ENCODE data around the gene SHQ1. TPM values are rescaled to one million over a fixed set of nuclear protein-coding genes. Genes with fewer than 3 reads are reported as not detected.
"Not testable (repeated sequence)": the region's sequence is repeated elsewhere in the genome, so short reads cannot be mapped to it uniquely, and the experiment has no call there.

Gene SHQ1
- total RNA-seq, 1 donor from 2014 or later, result 33.4 TPM

DNA sequence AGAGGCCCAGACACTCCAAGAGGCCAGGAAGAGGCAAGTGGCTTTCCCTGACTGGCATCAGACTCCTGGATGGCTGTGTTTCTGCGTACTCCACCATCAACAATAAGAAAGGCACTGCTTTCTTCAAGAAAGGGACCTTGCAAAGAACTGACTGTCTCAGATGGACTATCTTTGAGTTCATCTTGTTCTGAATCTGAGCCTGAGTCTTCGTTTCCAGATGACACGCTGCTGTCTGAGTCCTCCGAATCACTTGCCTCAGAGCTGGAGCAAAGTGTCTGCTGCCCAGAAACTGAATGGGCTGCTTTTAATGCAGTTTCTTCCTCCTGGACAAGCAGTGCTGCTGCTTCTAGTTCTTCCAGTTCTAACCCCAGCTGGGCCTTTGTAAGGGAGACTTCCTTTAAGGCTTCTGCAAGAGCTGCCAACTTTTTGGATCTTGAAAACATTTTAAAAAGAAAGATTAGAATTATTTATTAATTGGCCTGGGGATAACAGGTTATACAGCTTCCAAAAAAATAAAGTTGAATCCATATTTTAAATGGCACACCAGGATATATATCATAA lies 97.8 kb downstream of the SHQ1 start:
- DNase-seq (ENCODE audit: low read depth), result no peak

DNA sequence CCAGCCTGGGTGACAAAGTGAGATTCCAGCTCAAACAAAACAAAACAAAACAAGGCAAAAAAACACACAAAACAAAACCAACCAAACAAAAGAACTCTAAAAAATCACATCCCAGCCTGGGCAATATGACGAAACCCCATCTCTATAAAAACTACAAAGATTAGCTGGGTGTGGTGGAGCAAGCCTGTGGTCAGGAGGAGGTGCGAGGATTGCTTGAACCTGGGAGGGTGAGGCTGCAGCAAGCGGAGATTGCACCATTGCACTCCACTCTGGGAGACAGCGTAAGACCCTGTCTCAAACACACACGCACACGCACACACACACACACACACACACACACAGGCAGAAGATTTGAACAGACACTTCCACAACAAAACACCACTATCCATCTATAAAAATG lies 99.6 kb downstream of the SHQ1 start:
- no peak for DNase-seq (ENCODE audit: low read depth)

DNA sequence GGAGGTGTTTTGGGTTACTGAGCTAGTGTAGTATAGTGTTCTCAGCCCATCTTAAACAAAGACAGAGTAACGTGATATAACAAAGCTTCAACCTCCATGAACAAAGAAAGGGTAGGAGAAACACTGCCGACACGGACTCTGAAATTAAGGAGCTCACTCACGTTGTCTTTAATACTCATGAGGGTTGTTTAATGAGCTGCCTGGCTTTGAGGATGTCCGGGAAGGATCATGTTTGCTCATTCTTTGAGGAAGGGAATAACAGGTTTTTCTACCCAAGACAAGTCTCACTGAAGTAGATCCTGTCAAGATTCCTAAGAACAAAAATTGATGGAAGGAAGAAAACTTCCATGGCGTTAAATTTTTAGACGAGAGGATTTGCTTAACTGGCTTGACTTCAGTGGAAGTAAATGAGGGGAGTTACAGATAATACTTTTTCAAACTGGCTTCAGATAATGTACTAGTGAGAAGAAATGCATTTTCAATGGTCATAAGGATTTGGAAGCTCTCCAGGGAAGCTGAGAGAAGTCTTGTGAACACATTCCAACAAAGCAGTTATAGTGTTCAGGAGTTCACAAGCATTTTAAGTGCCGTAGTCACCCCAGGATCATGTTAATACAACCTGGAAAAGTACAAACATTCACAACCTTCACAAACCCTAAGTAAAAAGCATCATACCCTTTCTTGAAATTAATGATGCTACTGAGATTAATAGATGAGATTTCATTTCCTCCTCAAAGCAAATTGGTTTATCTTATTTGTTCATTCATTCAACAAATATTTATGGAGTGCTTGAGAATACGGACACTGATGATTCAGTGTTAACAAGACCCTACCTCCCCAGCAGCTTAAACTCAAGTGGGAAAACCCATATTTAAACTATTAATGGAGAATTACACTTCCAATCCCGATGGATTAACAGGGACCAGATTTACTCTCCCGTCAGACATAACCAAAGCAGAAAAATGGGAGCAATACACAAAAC lies 101.5 kb downstream of the SHQ1 start:
- DNase-seq (ENCODE audit: low read depth), result no peak

DNA sequence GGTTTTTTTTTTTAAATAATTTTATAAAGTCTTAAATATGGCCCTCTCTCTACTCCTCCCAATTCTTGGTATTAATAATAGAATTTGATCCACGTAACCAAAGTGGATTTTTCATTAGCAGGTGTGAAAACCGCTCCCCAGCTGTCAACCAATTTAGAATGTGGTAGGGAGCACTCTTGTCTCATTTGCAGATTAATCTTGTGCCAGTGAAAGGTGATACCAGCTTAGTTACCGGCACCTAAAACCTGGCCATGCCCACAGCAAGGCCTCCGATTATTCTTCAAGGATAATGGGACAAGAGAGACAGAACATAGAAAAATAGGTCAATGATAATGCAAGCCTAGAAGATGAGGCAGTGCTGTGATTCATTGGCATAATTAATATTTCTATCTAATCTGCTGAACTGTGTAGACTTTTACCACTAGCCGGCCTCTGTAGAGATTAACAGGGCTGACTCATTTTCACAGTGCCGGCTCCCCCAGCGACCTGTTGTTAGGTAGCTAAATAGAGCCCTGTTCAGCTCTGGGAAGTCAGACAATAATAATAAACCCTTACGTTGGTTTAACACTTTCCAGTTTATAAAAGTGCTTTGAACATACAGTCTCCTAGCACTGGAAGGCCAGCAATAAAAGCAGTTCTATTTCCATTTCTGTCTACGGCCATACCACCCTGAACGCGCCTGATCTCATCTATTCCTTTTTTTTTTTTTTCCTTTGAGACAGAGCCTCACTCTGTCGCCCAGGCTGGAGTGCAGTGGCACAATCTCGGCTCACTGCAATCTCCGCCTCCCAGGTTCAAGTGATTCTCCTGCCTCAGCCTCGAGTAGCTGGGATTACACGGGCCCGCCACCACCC lies 102.9 kb downstream of the SHQ1 start:
- peak; percentile 76 for DNase-seq (ENCODE audit: low read depth)

DNA sequence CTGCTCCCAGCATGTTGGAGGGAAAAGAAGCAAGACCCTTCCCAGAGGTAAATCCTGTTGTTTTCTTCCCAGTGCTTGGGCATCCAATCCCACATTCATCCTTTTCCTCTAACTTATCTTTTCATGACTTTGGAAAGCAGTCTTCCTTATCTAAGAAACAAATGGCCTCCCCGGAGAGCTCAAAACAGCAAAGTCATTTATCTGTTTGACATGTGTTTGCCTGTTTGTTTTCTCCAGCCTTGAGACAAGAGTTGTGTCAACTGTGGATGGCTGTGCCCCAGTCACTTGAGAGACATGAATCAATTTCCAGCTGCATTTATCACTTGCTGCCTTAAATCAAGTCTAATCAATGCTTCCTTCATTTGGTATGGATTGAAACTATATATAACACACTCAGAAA lies 103.9 kb downstream of the SHQ1 start:
- DNase-seq (ENCODE audit: low read depth), result no peak

DNA sequence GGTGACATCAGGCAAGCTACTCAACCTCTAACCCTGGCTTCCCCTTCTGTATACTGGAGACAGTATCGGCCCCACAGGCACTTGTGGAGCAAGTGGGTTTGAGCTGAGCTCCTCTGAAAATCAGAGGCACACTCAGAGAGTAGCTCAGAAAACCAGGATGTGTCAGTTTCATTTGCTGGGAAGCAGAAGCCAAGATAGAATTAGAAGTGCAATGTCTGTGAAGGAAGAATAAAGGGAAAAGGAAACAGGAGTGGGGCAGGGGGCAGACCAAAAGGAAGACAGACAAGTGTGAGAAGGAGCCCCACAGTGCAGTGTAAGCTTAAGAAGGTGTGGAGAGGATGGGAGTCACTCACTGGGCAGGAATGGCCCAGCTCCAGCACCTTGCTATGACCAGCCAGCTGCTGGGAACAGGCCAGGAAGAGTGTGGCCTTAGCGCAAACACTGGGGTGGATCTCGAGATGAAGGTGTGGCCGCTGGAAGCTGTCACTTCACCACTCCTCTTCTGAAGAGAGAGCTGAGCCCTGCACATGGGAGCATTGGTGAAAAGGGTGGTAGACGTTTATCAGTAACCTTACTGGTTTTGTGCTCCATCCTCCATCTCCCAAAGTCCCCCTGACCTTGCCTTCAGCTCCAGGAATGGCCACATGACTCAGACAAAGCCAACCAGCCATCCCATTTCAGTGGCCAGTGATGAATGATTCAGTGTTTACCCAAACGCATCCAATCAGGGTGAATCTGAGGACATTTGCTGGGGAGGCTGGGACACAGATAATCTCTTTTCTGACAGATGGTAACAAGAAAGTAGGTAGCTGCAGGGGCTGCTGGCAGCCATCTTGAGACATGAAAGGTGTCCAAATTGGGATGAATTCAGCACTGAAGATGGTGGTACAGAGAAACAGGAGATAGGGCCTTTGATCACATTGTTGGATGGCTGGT lies 108.4 kb downstream of the SHQ1 start:
- DNase-seq (ENCODE audit: low read depth), result no peak

- no peak for DNase-seq (ENCODE audit: low read depth)
Observed at GRCh38 chr3:72738752-72739530, 109.3 kb downstream of the SHQ1 start.

GRCh38 chr3:72735072-72735471 lies 113.2 kb downstream of the SHQ1 start:
- not testable (repeated sequence) for DNase-seq (ENCODE audit: low read depth)

- no peak for DNase-seq (ENCODE audit: low read depth)
Observed at GRCh38 chr3:72733676-72734075, 114.6 kb downstream of the SHQ1 start.

GRCh38 chr3:72732666-72733345 lies 115.4 kb downstream of the SHQ1 start:
- DNase-seq (ENCODE audit: low read depth), result not testable (repeated sequence)

- no peak for DNase-seq (ENCODE audit: low read depth)
Observed at GRCh38 chr3:72728958-72729467, 119.2 kb downstream of the SHQ1 start.

GRCh38 chr3:72728329-72728889 lies 119.8 kb downstream of the SHQ1 start:
- no peak for DNase-seq (ENCODE audit: low read depth)

DNA sequence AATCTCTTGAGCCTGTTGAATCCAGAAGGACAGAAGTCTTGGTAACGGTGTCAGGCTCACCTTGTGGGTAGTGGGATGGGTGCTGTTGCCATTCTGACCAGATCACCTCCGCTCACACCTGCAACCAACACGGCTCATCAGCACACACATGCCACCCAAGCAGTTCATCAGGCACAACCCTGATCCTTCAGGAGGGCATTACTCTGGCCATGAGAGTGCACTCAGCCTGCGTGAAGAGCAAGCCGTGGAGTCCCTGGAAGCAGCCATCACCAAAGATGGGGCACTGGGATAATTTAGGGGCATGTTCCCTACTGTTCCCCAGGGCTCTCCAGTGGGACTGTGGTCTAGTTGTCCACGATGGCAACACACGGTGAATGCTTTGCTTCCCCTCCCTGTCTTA lies 120.5 kb downstream of the SHQ1 start:
- no peak for DNase-seq (ENCODE audit: low read depth)

- DNase-seq (ENCODE audit: low read depth), result no peak
Observed at GRCh38 chr3:72727172-72727571, 121.1 kb downstream of the SHQ1 start.

DNA sequence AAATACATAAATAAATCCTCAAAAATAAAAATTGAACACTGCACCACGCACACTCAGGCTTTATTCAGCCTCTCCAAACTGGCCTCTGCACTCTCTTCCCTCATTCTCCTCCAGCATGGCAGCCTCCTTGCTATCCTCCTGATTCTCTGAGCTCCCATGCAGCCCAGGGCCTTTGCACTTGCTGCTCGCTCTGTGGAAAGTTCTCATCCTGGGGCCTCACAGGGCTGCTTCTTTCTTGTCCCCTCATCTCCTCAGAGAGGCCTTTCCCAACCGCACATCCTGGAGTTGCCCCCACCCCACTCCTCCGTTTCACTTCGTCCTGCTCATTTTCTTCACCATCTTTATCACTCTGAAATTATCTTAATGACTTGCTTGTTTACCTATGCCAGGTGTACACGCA lies 123.0 kb downstream of the SHQ1 start:
- no peak for DNase-seq (ENCODE audit: low read depth)

GRCh38 chr3:72724070-72724469 lies 124.2 kb downstream of the SHQ1 start:
- no peak for DNase-seq (ENCODE audit: low read depth)

DNA sequence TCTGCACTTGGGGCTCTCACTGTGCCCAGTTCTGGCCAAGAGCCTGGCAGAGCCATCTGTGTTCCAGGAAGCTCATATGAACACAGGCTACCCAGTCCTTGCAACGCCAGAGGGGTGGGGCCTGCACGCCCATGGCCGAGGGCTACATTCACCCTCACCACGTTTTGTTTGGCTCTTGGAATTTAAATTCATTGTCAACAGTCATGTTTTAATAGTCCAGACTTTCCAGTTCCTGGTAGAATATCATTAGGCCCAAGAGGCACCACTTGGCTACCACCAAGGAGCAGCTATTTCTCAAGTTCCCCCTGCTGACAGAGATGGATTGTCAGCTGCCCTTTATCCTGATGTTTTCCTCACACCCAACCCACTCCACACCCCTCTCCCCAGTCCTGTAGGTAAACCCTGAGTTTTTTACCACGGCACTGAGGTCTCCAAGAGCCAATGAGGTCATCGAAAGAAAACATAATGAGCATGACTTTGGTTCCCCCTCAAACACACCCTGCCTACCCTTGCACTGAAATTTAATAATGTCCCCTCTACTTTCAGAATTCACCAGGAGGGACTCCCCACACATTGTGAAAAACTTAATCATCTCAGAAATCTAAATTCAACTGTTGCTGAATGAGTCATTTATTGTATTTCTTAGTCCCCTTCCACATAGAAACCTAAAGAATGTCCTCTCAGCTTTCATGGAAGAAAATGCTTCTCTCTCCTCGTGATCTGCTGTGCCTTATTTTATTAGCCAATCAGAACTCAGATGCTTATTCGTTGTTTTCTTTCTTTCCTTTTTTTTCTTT lies 125.1 kb downstream of the SHQ1 start:
- DNase-seq (ENCODE audit: low read depth), result peak; percentile 45
